Astrocyte of the spinal cord (primary cell): Measurements from ENCODE around the gene LCNL1.

Experiments used
- DNase-seq: peaks from one replicate; pipeline ENCODE4 v3.0.0; 2011; ENCODE audit warnings: low read depth, low spot score
- H3K4me3 ChIP-seq: 2 replicates; pipeline ENCODE4 v1.5.1; 2011; ENCODE audit warnings: low read depth, mild to moderate bottlenecking, low read length, moderate library complexity
- in situ Hi-C: cut with HindIII; loops from 2 replicates; pipeline ENCODE4 v1.10.0; 2017; ENCODE audit warnings: low sequenced_read_pairs
- TF ChIP-seq, protein P1 (sequence below): IDR thresholded peaks from 2 replicates; pipeline ENCODE4 v1.5.1; 2012; ENCODE audit warnings: low read depth, mild to moderate bottlenecking, low read length, inconsistent platforms

LCNL1 gene

DNA sequence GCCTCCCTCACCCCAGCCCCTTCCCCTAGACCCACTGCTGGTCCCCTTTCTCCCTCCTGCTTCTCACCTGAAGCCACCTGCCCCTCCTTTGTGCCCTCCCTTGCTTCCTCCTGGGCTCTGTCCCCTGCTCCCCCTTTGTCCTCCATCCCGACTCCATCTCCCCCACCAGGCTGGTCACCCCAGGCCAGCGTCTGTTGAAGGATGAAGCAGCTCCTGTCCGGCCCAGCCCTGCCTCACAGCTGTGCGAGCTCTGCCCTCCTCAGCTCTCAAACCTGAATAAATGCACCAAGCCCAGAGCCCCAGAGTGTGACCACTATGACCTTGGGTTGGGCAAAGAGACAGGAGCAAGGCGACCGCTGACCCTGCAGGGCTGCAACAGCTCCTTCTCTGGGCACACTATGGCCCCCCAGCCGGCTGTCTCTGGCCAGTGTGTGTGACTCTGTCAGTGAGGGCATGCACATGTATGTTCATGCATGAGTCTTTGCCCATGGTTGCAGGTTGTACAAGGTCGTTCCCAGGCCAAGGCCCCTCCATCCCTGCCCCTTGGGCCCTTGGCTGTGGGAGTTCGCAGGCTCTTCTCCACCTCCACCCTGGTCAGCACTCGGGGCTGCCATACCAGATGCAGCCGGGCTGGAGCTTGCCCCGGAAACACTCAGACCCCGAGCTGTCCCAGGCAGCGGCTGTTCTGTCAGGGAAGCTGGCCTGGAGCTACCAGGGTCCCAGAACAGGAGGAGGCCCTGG is 27.4 kb upstream of the LCNL1 start:
- DNase-seq = no peak
- H3K4me3 ChIP-seq = no peak overlapping the region
- TF ChIP-seq, protein P1, sequence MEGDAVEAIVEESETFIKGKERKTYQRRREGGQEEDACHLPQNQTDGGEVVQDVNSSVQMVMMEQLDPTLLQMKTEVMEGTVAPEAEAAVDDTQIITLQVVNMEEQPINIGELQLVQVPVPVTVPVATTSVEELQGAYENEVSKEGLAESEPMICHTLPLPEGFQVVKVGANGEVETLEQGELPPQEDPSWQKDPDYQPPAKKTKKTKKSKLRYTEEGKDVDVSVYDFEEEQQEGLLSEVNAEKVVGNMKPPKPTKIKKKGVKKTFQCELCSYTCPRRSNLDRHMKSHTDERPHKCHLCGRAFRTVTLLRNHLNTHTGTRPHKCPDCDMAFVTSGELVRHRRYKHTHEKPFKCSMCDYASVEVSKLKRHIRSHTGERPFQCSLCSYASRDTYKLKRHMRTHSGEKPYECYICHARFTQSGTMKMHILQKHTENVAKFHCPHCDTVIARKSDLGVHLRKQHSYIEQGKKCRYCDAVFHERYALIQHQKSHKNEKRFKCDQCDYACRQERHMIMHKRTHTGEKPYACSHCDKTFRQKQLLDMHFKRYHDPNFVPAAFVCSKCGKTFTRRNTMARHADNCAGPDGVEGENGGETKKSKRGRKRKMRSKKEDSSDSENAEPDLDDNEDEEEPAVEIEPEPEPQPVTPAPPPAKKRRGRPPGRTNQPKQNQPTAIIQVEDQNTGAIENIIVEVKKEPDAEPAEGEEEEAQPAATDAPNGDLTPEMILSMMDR = no peak
- in situ Hi-C loops = no loop called here

DNA sequence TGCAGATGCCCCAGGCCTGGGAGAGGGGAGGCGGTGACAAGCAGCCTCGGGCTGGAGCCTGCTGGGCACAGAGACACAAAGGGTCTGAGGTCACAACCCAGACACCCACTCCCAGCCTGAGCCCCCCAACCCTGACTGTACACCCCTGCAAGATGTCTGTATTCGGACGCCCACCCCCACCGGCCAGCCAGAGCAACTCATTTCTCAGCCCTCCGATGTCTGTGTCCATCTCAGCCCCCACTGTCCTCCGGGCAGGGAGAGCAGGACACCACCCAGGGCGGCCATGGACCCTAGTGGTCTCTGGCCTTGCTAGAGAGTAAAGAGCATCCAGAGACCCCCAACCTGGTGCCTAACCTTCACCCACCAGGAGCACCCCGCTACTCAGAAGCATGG is 26.9 kb upstream of the LCNL1 start:
- DNase-seq = no peak
- TF ChIP-seq, protein P1 = no peak
- H3K4me3 ChIP-seq = no peak overlapping the region
- in situ Hi-C loops = no loop called here

DNA sequence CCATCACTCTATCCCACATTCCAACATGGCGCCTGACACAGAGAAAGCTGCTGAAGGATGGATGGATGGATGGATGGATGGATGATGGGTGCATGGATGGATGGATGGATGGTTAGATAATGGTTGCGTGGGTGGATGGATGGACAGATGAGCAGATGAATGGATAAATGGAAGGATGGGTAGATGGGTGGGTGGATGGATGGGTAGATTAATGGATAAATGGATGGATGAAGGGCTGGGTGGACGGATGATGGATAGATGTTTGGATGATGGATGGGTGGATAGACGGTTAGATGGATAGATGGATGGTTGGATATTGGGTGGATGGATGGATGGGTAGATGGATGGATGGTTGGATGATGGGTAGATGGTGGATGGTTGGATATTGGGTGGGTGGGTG is 26.2 kb upstream of the LCNL1 start:
- in situ Hi-C loops = no loop called here
- no peak for DNase-seq
- H3K4me3 ChIP-seq = no peak overlapping the region
- TF ChIP-seq, protein P1 = no peak

DNA sequence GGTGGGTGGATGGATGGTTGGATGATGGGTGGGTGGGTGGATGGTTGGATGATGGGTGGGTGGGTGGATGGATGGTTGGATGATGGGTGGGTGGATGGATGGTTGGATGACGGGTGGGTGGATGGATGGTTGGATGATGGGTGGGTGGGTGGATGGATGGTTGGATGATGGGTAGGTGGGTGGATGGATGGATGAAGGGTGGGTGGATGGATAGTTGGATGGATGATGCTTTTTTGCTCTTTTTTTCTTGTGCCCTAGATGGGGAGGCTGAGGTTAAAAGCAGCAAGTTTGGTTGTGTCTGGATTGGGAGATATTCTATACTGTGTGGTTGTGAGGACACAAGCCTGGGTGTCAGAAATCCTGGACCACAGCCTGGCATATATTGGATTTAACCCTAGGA is 25.3 kb upstream of the LCNL1 start:
- DNase-seq = no peak
- no peak overlapping the region for H3K4me3 ChIP-seq
- in situ Hi-C loops = no loop called here
- TF ChIP-seq, protein P1 = no peak

DNA sequence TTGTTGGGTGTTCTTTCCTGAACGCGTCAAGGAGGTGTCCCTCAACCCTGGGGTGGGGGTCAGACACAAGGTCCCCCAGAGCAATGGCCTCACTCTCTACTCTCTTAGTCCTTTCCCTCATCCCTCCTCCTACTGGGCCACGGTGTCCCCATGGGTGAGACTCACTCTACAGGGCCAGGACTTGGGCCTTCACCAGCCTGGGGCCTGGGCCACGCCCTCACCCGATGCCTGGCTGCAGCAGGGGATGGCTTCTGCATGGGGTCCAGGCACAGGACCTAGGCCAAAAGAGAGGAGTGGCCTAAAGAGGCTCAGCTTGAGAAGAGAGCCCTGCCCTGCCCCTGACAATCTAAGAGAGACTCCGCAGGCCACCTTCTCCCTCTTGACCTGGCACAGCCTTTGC is 24.9 kb upstream of the LCNL1 start:
- H3K4me3 ChIP-seq = no peak overlapping the region
- DNase-seq = no peak
- TF ChIP-seq, protein P1 = no peak
- in situ Hi-C loops = no loop called here

DNA sequence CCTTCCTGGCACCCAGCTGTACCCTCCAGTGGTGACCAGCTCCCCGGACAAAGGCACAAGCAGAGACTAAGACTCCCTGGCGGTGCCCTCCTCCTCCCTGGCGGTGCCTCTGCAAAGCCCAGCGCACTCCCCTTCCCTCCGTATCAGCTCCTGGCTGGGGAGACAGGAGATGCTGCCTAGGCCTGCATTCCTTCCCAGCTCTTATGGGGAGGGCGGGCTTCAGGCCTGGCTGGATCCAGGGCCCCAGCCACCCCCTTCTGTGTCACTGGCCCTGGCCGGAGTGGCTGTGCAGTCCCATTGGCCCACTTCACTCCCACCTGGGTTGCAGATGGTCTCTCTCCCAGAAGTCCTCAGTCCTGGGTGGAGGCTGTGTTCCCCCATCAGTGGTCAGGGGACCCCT is 24.3 kb upstream of the LCNL1 start:
- in situ Hi-C loops = no loop called here
- no peak for DNase-seq
- no peak overlapping the region for H3K4me3 ChIP-seq
- TF ChIP-seq, protein P1 = no peak
